Measurements from ENCODE around the gene CLEC16A. TPM values are rescaled to one million over a fixed set of nuclear protein-coding genes. Genes with fewer than 3 reads are reported as not detected.
"Not testable (repeated sequence)": the region's sequence is repeated elsewhere in the genome, so short reads cannot be mapped to it uniquely, and the experiment has no call there.

Gene CLEC16A
- total RNA-seq, 1 donor from 2014 or later: 34.6 TPM

- DNase-seq (no peak), ATAC-seq (peak in 1 of 2 donors; percentile 51)
- Histone ChIP-seq H3K27me3 (ENCODE audit: low read depth) (no peaks in the 10 kb centered on the region), H3K4me3 (no peak overlapping the region), H3K27ac (no peak overlapping the region), H3K9me3 (no peaks in the 10 kb centered on the region), H3K4me1 (peaks cover 11% of the 10 kb centered on the region), H3K36me3 (peaks cover 33% of the 10 kb centered on the region)
- intact Hi-C loops (cut with DNase I): no loop called here
- no peak for TF ChIP-seq CTCF (IDR thresholded peaks at IDR 0.05)
Observed at GRCh38 chr16:10961231-10961630, 16.9 kb downstream of the CLEC16A start.

DNA sequence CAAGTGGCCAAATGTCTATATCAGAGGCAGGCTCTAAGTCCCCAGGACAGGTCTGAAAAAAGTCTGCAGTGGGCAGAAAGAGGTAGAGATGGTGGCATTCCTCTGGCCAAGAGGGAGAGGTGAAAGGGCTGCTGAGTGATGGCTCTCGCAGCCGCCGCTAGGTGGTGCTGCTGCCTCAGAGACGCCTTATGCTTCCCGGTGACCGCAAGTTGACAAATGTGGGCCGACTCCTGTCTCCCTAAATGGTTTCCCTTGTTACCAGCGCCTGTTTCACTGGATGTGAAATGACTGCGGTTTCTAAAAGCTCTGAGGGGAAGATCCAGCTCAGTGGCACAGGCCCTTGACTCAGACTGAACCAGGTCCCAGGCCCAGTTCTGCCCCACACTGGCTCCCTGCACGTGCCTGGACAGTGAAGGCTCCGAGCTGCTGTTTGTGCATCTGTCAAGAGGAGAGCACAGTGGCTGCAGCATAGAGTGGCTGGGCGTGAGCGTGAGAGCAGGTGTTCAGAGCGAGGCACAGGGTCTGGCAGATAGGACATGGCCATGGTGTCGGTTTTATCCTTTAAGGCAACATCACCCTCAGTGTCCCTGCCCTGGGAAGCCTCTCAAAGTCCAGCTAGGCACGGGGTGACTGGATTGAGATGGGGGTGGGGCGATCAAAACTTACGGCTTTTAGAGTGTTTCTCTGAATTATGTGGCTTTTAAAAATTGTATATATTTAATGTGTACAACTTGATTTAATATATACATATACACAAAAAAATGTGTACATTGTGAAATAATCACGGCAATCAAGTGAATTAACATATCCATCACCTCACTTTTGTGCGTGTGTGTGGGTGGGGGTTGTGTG lies 19.9 kb downstream of the CLEC16A start:
- Histone ChIP-seq H3K4me1 (peaks cover 8% of the 10 kb centered on the region), H3K27me3 (ENCODE audit: low read depth) (no peaks in the 10 kb centered on the region), H3K36me3 (peaks cover 27% of the 10 kb centered on the region), H3K4me3 (no peak overlapping the region), H3K27ac (no peak overlapping the region), H3K9me3 (no peaks in the 10 kb centered on the region)
- peak; percentile 99 for TF ChIP-seq CTCF (IDR thresholded peaks at IDR 0.05)
- peak; percentile 92 for ATAC-seq
- peak; percentile 87 for DNase-seq
- intact Hi-C loops (cut with DNase I): no loop called here

- DNase-seq: no peak
- peaks cover 33% of the 10 kb centered on the region for H3K36me3 ChIP-seq
- H3K4me1 ChIP-seq: peaks cover 8% of the 10 kb centered on the region
- TF ChIP-seq CTCF (IDR thresholded peaks at IDR 0.05): no peak
- ATAC-seq: no peak
- no peak overlapping the region for H3K4me3 ChIP-seq
- intact Hi-C loops (cut with DNase I): no loop called here
- H3K27me3 ChIP-seq (ENCODE audit: low read depth): no peaks in the 10 kb centered on the region
- H3K9me3 ChIP-seq: no peaks in the 10 kb centered on the region
- H3K27ac ChIP-seq: no peak overlapping the region
Observed at GRCh38 chr16:10964891-10965326, 20.5 kb downstream of the CLEC16A start.

DNA sequence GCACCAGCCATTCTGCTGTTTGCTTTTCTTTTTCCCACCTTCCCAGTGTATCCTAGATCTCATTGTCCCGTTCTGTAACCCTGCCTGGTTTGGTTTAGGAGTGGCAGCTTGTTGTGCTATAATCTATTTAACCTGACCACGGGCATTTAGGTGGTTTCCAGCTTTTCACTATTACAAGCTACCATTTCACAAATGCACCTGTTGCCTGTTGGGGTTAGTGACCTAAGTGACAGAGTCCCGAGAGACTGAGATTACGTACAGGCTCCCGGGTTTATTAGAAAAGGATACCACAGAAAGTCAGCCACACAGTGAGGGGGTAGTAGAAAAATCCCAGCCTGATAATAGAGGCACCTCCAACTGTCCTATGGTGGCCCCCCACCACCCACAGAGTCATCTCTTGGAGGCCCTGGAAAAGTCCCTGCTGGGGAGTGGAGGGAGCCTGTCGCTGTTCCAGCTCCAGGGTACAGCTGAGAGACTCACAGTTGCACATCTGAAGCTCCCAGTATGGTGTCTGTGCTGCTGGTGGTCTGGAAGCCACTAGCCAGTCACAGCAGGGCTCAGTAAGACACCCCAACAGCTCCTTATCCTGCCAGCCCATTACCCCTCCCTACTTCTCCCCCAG lies 21.2 kb downstream of the CLEC16A start:
- Histone ChIP-seq H3K27me3 (ENCODE audit: low read depth) (no peaks in the 10 kb centered on the region), H3K27ac (no peak overlapping the region), H3K4me3 (no peak overlapping the region), H3K4me1 (peaks cover 8% of the 10 kb centered on the region), H3K9me3 (no peaks in the 10 kb centered on the region), H3K36me3 (peaks cover 40% of the 10 kb centered on the region)
- no peak for DNase-seq
- intact Hi-C loops (cut with DNase I): no loop called here
- ATAC-seq: no peak
- no peak for TF ChIP-seq CTCF (IDR thresholded peaks at IDR 0.05)

- no peak overlapping the region for H3K27ac ChIP-seq
- no peaks in the 10 kb centered on the region for H3K27me3 ChIP-seq (ENCODE audit: low read depth)
- no peak for TF ChIP-seq CTCF (IDR thresholded peaks at IDR 0.05)
- intact Hi-C loops (cut with DNase I): no loop called here
- peaks cover 45% of the 10 kb centered on the region for H3K36me3 ChIP-seq
- DNase-seq (no peak), ATAC-seq (no peak)
- no peaks in the 10 kb centered on the region for H3K9me3 ChIP-seq
- no peak overlapping the region for H3K4me3 ChIP-seq
- H3K4me1 ChIP-seq: peaks cover 8% of the 10 kb centered on the region
Observed at GRCh38 chr16:10966129-10966528, 21.8 kb downstream of the CLEC16A start.

DNA sequence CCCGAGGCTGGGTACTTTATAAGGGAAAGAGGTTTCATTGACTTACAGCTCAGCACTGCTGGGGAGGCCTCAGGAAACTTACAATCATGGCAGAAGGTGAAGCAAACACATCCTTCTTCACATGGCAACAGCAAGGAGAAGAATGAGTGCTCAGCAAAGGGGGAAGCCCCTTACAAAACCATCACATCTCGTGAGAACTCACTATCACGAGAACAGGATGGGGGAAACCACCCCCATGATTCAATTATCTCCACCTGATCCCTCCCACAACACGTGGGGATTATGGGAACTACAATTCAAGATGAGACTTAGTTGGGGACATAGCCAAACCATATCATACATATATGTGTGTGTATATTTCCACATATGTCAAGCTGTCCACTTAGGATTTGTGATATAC lies 22.2 kb downstream of the CLEC16A start:
- H3K4me3 ChIP-seq; H3K27me3 ChIP-seq (ENCODE audit: low read depth); DNase-seq; intact Hi-C loops (cut with DNase I); H3K27ac ChIP-seq; ATAC-seq; H3K9me3 ChIP-seq; H3K4me1 ChIP-seq: not testable (repeated sequence)
- H3K36me3 ChIP-seq: peaks cover 48% of the 10 kb centered on the region

Measured in lower lobe of right lung (tissue), 2 donors.